HEK293 (cell line): ENCODE results near the gene OTOL1.

Source experiments
- MYNN ChIP-seq: fragments of 450-650 bp; formaldehyde crosslinking; IDR thresholded peaks from 2 replicates; pipeline ENCODE4 v1.5.1; 2016; ENCODE audit warnings: missing biosample characterization, missing genetic modification characterization, borderline replicate concordance
- ZBTB20 ChIP-seq: fragments of 450-650 bp; formaldehyde crosslinking; IDR thresholded peaks from 2 replicates; pipeline ENCODE4 v1.5.1; 2016; ENCODE audit warnings: missing biosample characterization, missing genetic modification characterization
- ZNF274 ChIP-seq, 2 experiments: fragments of 200-500 bp in 1 of 2; fragments of 450-650 bp in 1 of 2; sonication (Bioruptor generic) in 1 of 2; formaldehyde crosslinking in 1 of 2; IDR thresholded peaks; 2 replicates each; pipeline versions ENCODE4 v1.5.1 to v1.6.1; 2014 to 2016; ENCODE audit warnings: borderline replicate concordance in 1 of 2, inconsistent platforms in 1 of 2, low read length in 1 of 2, missing biosample characterization in 1 of 2, missing genetic modification characterization in 1 of 2
- TF ChIP-seq, protein P1 (sequence below): fragments of 450-650 bp; formaldehyde crosslinking; IDR thresholded peaks from 2 replicates; pipeline ENCODE4 v1.5.1; 2017; ENCODE audit warnings: missing biosample characterization, missing genetic modification characterization
- TF ChIP-seq, protein P2 (sequence below): fragments of 450-650 bp; formaldehyde crosslinking; IDR thresholded peaks from 2 replicates; pipeline ENCODE4 v1.5.1; 2016; ENCODE audit warnings: missing biosample characterization, missing genetic modification characterization
- TF ChIP-seq, protein P3 (sequence below): fragments of 450-650 bp; IDR thresholded peaks from 2 replicates; pipeline ENCODE4 v1.5.1; 2018; ENCODE audit warnings: missing biosample characterization, mild to moderate bottlenecking, missing genetic modification characterization
- TF ChIP-seq, protein P4 (sequence below): fragments of 450-650 bp; formaldehyde crosslinking; IDR thresholded peaks from 2 replicates; pipeline ENCODE4 v1.5.1; 2016; ENCODE audit warnings: missing biosample characterization, missing genetic modification characterization

DNA sequence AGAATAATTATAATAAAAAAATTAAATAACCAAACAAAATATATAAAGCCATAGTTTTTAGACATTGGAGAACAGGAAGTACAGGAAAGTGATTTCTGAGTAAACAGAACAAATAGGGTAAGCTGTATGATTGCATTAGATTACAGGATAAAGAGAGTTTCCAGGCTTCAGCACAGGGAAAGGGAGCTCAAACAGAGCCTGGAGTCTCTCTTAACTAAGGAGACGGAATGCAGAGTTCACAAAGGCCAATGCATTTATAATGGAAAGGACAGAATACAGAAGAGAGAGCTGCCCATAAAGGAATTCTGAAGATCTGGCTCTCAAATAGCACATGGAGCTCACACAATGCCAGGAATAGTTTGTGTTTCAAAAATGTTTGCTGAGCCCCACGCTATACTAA is 42.0 kb upstream of the OTOL1 start:
- TF ChIP-seq, protein P1, sequence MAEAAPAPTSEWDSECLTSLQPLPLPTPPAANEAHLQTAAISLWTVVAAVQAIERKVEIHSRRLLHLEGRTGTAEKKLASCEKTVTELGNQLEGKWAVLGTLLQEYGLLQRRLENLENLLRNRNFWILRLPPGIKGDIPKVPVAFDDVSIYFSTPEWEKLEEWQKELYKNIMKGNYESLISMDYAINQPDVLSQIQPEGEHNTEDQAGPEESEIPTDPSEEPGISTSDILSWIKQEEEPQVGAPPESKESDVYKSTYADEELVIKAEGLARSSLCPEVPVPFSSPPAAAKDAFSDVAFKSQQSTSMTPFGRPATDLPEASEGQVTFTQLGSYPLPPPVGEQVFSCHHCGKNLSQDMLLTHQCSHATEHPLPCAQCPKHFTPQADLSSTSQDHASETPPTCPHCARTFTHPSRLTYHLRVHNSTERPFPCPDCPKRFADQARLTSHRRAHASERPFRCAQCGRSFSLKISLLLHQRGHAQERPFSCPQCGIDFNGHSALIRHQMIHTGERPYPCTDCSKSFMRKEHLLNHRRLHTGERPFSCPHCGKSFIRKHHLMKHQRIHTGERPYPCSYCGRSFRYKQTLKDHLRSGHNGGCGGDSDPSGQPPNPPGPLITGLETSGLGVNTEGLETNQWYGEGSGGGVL = no peak
- TF ChIP-seq, protein P2, sequence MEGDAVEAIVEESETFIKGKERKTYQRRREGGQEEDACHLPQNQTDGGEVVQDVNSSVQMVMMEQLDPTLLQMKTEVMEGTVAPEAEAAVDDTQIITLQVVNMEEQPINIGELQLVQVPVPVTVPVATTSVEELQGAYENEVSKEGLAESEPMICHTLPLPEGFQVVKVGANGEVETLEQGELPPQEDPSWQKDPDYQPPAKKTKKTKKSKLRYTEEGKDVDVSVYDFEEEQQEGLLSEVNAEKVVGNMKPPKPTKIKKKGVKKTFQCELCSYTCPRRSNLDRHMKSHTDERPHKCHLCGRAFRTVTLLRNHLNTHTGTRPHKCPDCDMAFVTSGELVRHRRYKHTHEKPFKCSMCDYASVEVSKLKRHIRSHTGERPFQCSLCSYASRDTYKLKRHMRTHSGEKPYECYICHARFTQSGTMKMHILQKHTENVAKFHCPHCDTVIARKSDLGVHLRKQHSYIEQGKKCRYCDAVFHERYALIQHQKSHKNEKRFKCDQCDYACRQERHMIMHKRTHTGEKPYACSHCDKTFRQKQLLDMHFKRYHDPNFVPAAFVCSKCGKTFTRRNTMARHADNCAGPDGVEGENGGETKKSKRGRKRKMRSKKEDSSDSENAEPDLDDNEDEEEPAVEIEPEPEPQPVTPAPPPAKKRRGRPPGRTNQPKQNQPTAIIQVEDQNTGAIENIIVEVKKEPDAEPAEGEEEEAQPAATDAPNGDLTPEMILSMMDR = no peak
- no peak for TF ChIP-seq ZBTB20 (tag by site-specific recombination)
- TF ChIP-seq, protein P3, sequence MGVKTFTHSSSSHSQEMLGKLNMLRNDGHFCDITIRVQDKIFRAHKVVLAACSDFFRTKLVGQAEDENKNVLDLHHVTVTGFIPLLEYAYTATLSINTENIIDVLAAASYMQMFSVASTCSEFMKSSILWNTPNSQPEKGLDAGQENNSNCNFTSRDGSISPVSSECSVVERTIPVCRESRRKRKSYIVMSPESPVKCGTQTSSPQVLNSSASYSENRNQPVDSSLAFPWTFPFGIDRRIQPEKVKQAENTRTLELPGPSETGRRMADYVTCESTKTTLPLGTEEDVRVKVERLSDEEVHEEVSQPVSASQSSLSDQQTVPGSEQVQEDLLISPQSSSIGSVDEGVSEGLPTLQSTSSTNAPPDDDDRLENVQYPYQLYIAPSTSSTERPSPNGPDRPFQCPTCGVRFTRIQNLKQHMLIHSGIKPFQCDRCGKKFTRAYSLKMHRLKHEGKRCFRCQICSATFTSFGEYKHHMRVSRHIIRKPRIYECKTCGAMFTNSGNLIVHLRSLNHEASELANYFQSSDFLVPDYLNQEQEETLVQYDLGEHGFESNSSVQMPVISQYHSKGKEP (tag by site-specific recombination) = no peak
- no peak for TF ChIP-seq ZNF274 (IDR thresholded peaks at IDR 0.05; ENCODE audit: low read length)
- no peak for TF ChIP-seq ZNF274 (tag by site-specific recombination; IDR thresholded peaks at IDR 0.05; ENCODE audit: borderline replicate concordance)
- TF ChIP-seq MYNN (tag by site-specific recombination) = no peak
- TF ChIP-seq, protein P4, sequence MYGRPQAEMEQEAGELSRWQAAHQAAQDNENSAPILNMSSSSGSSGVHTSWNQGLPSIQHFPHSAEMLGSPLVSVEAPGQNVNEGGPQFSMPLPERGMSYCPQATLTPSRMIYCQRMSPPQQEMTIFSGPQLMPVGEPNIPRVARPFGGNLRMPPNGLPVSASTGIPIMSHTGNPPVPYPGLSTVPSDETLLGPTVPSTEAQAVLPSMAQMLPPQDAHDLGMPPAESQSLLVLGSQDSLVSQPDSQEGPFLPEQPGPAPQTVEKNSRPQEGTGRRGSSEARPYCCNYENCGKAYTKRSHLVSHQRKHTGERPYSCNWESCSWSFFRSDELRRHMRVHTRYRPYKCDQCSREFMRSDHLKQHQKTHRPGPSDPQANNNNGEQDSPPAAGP (tag by site-specific recombination) = no peak
